ENCODE measurements around the gene NOS2. TPM values are rescaled to one million over a fixed set of nuclear protein-coding genes. Genes with fewer than 3 reads are reported as not detected.

NOS2 gene
- total RNA-seq, 1 donor from 2014 or later: 0.25 TPM

- H3K27me3 Mint-ChIP-seq (ENCODE audit: unreplicated experiment): no peaks in the 10 kb centered on the region
- DNase-seq: peak; percentile 89
- H3K4me3 Mint-ChIP-seq (ENCODE audit: unreplicated experiment): no peak overlapping the region
- TF ChIP-seq, protein P1, sequence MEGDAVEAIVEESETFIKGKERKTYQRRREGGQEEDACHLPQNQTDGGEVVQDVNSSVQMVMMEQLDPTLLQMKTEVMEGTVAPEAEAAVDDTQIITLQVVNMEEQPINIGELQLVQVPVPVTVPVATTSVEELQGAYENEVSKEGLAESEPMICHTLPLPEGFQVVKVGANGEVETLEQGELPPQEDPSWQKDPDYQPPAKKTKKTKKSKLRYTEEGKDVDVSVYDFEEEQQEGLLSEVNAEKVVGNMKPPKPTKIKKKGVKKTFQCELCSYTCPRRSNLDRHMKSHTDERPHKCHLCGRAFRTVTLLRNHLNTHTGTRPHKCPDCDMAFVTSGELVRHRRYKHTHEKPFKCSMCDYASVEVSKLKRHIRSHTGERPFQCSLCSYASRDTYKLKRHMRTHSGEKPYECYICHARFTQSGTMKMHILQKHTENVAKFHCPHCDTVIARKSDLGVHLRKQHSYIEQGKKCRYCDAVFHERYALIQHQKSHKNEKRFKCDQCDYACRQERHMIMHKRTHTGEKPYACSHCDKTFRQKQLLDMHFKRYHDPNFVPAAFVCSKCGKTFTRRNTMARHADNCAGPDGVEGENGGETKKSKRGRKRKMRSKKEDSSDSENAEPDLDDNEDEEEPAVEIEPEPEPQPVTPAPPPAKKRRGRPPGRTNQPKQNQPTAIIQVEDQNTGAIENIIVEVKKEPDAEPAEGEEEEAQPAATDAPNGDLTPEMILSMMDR (IDR thresholded peaks at IDR 0.05; ENCODE audit: partially characterized antibody, unreplicated experiment): peak; percentile 99
- H3K9me3 Mint-ChIP-seq (ENCODE audit: unreplicated experiment): no peaks in the 10 kb centered on the region
- H3K27ac Mint-ChIP-seq (ENCODE audit: unreplicated experiment): no peak overlapping the region
- H3K36me3 Mint-ChIP-seq (ENCODE audit: unreplicated experiment): no peaks in the 10 kb centered on the region
- peaks cover 3% of the 10 kb centered on the region for H3K4me1 Mint-ChIP-seq (ENCODE audit: low read depth, unreplicated experiment)
Observed at GRCh38 chr17:27760069-27760885, 40.1 kb downstream of the NOS2 start.

GRCh38 chr17:27759528-27759927 is 40.8 kb downstream of the NOS2 start:
- Mint-ChIP-seq H3K27ac (ENCODE audit: unreplicated experiment) (no peak overlapping the region), H3K9me3 (ENCODE audit: unreplicated experiment) (no peaks in the 10 kb centered on the region), H3K36me3 (ENCODE audit: unreplicated experiment) (no peaks in the 10 kb centered on the region), H3K4me3 (ENCODE audit: unreplicated experiment) (no peak overlapping the region), H3K27me3 (ENCODE audit: unreplicated experiment) (peaks cover 3% of the 10 kb centered on the region), H3K4me1 (ENCODE audit: low read depth, unreplicated experiment) (peaks cover 3% of the 10 kb centered on the region)
- TF ChIP-seq, protein P1 (IDR thresholded peaks at IDR 0.05; ENCODE audit: partially characterized antibody, unreplicated experiment): no peak
- no peak for DNase-seq

DNA sequence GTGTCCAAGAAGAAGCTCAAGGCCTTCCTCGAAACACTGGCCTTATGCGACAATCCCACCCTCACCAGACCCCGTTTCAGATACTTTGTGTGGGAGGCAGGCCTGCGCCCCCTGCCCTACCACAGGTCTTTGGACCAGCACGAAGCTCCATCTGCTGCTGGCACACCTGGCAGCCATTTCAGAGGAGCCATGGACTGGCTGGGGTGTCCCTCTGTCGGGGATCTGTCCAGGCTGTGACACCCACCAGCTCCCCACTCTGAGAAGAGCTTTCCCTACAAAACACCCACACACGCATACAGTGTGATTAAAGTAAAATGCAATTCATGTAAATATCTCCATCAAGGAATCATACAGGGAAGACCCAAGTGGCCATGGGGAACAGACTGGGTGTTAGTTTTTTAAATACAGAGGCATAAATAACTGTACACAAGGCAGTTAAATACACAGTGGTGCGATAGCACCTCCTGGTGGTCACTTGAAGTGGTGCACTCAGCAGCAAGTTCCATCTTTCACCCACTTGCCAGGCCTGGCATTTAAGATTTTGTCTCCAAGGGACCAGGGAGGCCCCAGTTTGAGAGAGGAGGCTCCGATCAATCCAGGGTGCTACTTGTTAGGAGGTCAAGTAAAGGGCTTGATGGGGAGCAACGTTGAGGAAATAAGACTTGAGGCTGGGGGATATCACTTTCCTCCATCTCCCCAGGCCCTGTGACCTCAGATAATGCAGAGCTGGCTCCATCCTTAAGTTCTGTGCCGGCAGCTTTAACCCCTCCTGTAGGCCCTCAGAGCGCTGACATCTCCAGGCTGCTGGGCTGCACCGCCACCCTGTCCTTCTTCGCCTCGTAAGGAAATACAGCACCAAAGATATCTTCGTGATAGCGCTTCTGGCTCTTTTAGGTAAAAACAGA is 43.6 kb downstream of the NOS2 start:
- Mint-ChIP-seq H3K27ac (ENCODE audit: unreplicated experiment) (peak overlapping the region; percentile 0), H3K36me3 (ENCODE audit: unreplicated experiment) (no peaks in the 10 kb centered on the region), H3K9me3 (ENCODE audit: unreplicated experiment) (no peaks in the 10 kb centered on the region), H3K27me3 (ENCODE audit: unreplicated experiment) (peaks cover 5% of the 10 kb centered on the region), H3K4me1 (ENCODE audit: low read depth, unreplicated experiment) (peaks cover 5% of the 10 kb centered on the region), H3K4me3 (ENCODE audit: unreplicated experiment) (no peak overlapping the region)
- TF ChIP-seq, protein P1 (IDR thresholded peaks at IDR 0.05; ENCODE audit: partially characterized antibody, unreplicated experiment): peak; percentile 96
- peak; percentile 80 for DNase-seq

GRCh38 chr17:27755706-27756466 is 44.4 kb downstream of the NOS2 start:
- Mint-ChIP-seq H3K27me3 (ENCODE audit: unreplicated experiment) (peaks cover 9% of the 10 kb centered on the region), H3K36me3 (ENCODE audit: unreplicated experiment) (no peaks in the 10 kb centered on the region)
- TF ChIP-seq, protein P1 (IDR thresholded peaks at IDR 0.05; ENCODE audit: partially characterized antibody, unreplicated experiment): no peak

More at GRCh38 chr17:27755706-27756466, 44.4 kb downstream of the NOS2 start:
- peaks cover 10% of the 10 kb centered on the region for H3K4me1 Mint-ChIP-seq (ENCODE audit: low read depth, unreplicated experiment)
- no peak overlapping the region for H3K4me3 Mint-ChIP-seq (ENCODE audit: unreplicated experiment)
- no peak overlapping the region for H3K27ac Mint-ChIP-seq (ENCODE audit: unreplicated experiment)
- H3K9me3 Mint-ChIP-seq (ENCODE audit: unreplicated experiment): no peaks in the 10 kb centered on the region
- DNase-seq: no peak

Data from glutamatergic neuron (in vitro differentiated cells).